PC-9 (cell line): ENCODE measurements around the gene PPP2R2C.

Source experiments
- EZH2 ChIP-seq: fragments of 200-600 bp; sonication (generic); IDR thresholded peaks from 2 replicates; pipeline ENCODE4 v1.8.0; 2017; ENCODE audit warnings: antibody characterized with exemption, low read depth
- TF ChIP-seq, protein P1 (sequence below): fragments of 200-600 bp; sonication (generic); conservative IDR thresholded peaks from 2 replicates; pipeline ENCODE4 v1.6.1; 2017; ENCODE audit warnings: mixed run types, antibody characterized with exemption, mild to moderate bottlenecking, moderate library complexity

GRCh38 chr4:6322067-6322760 is 150.2 kb downstream of the PPP2R2C start:
- no peak for TF ChIP-seq EZH2
- TF ChIP-seq, protein P1, sequence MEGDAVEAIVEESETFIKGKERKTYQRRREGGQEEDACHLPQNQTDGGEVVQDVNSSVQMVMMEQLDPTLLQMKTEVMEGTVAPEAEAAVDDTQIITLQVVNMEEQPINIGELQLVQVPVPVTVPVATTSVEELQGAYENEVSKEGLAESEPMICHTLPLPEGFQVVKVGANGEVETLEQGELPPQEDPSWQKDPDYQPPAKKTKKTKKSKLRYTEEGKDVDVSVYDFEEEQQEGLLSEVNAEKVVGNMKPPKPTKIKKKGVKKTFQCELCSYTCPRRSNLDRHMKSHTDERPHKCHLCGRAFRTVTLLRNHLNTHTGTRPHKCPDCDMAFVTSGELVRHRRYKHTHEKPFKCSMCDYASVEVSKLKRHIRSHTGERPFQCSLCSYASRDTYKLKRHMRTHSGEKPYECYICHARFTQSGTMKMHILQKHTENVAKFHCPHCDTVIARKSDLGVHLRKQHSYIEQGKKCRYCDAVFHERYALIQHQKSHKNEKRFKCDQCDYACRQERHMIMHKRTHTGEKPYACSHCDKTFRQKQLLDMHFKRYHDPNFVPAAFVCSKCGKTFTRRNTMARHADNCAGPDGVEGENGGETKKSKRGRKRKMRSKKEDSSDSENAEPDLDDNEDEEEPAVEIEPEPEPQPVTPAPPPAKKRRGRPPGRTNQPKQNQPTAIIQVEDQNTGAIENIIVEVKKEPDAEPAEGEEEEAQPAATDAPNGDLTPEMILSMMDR = no peak
